Muscle layer of duodenum (tissue), 2 donors: Measurements from ENCODE around the gene CNDP1.
"Not testable (repeated sequence)": the region's sequence is repeated elsewhere in the genome, so short reads cannot be mapped to it uniquely, and the experiment has no call there.

Experiments used
- H3K27ac ChIP-seq: one replicate; pipeline ENCODE4 v1.7.0; 2013; ENCODE audit warnings: mild to moderate bottlenecking, low read length
- H3K27me3 ChIP-seq: one replicate; pipeline ENCODE4 v1.7.0; 2013; ENCODE audit warnings: low read depth, mild to moderate bottlenecking, control low read depth, low read length
- H3K36me3 ChIP-seq, 2 donors: one replicate each; pipeline ENCODE4 v1.7.0; 2013; ENCODE audit warnings: low read length in 2 of 2, control low read depth in 1 of 2, mild to moderate bottlenecking in 1 of 2; ENCODE audit not compliant: insufficient read depth in 2 of 2, control insufficient read depth in 1 of 2
- H3K4me1 ChIP-seq, 2 donors: one replicate each; pipeline ENCODE4 v1.7.0; 2013; ENCODE audit warnings: low read length in 2 of 2, mild to moderate bottlenecking in 2 of 2, control low read depth in 1 of 2, moderate library complexity in 1 of 2; ENCODE audit not compliant: insufficient read depth in 2 of 2, control insufficient read depth in 1 of 2
- H3K4me3 ChIP-seq, 2 donors: one replicate each; pipeline ENCODE4 v1.7.0; 2013; ENCODE audit warnings: low read length in 2 of 2, low read depth in 1 of 2, mild to moderate bottlenecking in 1 of 2
- H3K9me3 ChIP-seq, 2 donors: one replicate each; pipeline ENCODE4 v1.7.0; 2013; ENCODE audit warnings: low read length in 2 of 2, control low read depth in 1 of 2, mild to moderate bottlenecking in 1 of 2; ENCODE audit not compliant: control insufficient read depth in 1 of 2
- donor health status: healthy.

CNDP1 gene

DNA sequence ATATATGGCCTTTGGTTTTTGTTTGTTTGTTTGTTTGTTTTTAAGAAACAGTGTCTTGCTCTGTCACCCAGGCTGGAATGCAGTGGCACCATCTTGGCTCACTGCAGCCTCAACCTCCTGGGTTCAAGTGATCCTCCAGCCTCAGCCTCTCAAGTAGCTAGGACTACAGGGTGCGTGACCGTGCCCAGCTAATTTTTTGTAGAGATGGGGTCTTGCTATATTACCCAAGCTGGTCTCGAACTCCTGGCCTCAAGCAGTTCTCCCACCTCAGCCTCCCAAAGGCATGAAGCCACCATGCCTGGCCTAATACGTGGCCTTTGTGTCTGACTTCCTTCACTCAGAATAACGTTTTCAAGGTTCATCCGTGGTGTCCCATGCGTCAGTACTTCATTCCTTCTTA is 9.4 kb upstream of the CNDP1 start:
- H3K27ac ChIP-seq: not testable (repeated sequence)

DNA sequence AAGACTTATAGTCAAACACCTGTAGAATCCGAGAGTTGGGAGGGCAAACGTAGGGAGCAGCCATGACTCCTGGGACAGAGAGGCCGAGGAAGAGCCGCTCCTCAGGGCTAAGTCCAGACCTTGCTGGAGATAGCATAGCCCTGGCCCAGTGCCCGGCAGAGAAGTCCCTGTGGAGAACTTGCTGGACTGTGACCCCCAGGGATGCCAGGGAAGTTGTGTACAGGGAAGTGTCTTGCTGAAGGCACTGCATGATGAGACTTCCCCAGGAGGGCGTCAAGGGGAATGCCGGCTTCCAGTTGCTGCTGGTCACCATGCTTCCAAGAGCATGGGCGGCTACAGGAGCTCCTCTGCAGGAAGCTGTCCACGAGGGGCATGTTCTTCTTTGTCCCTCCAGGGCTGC is 8.6 kb upstream of the CNDP1 start:
- no peaks in the 10 kb centered on the region for H3K9me3 ChIP-seq
- H3K27ac ChIP-seq: no peak overlapping the region
- no peaks in the 10 kb centered on the region for H3K27me3 ChIP-seq
- H3K36me3 ChIP-seq: peaks cover 4% of the 10 kb centered on the region in 2 donors
- no peak overlapping the region for H3K4me3 ChIP-seq
- peaks cover 5 to 12% of the 10 kb centered on the region in 2 donors for H3K4me1 ChIP-seq

More for the DNA sequence above, 9.4 kb upstream of the CNDP1 start:
- H3K9me3 ChIP-seq, H3K4me3 ChIP-seq, H3K27me3 ChIP-seq: not testable (repeated sequence)
- Histone ChIP-seq H3K4me1 (peaks cover 5 to 12% of the 10 kb centered on the region in 2 donors), H3K36me3 (peaks cover 9 to 12% of the 10 kb centered on the region in 2 donors)

DNA sequence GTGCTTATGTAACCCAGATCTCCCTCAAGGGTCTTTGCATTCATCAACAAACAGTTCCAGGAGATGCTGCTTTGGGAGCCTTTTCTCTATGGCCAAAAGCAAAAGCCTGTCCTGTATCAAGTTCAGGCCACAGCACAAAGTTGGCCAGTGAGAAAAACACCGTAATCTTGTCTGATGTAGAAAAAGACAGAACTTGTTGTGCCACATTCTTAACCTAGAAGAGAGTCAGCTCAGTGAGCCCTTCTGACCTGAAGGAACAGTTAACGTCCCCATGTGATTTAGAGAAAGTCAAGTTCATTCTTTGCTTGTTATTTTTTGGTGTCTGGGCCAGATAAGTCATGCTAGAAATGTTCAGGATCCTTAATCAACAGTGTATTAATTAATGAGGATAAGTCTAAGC is 7.8 kb upstream of the CNDP1 start:
- Histone ChIP-seq H3K27ac (no peak overlapping the region), H3K4me3 (no peak overlapping the region), H3K4me1 (peaks cover 5 to 12% of the 10 kb centered on the region in 2 donors)

DNA sequence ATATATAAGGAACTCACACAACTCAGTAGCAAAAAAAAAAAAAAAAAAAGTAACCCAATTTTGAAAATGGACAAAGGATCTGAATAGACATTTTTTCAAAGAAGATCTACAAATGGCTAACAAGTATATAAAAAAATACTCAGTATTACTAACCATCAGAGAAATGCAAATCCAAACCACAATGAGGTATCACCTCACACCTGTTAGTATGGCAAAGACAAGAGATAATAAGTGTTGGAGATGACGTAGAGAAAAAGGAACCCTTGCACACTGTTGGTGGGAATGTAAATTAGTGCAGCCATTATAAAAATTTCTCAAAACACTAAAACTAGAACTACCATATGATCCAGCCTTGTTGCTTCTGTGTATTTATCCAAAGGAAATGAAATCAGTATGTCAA is 5.8 kb upstream of the CNDP1 start:
- H3K27me3 ChIP-seq: no peaks in the 10 kb centered on the region
- no peaks in the 10 kb centered on the region for H3K36me3 ChIP-seq
- peaks cover 5 to 7% of the 10 kb centered on the region in 2 donors for H3K4me1 ChIP-seq
- no peaks in the 10 kb centered on the region for H3K9me3 ChIP-seq
- no peak overlapping the region for H3K4me3 ChIP-seq
- H3K27ac ChIP-seq: no peak overlapping the region

More for the DNA sequence above, 7.8 kb upstream of the CNDP1 start:
- Histone ChIP-seq H3K27me3 (no peaks in the 10 kb centered on the region), H3K36me3 (no peaks in the 10 kb centered on the region), H3K9me3 (no peaks in the 10 kb centered on the region)

DNA sequence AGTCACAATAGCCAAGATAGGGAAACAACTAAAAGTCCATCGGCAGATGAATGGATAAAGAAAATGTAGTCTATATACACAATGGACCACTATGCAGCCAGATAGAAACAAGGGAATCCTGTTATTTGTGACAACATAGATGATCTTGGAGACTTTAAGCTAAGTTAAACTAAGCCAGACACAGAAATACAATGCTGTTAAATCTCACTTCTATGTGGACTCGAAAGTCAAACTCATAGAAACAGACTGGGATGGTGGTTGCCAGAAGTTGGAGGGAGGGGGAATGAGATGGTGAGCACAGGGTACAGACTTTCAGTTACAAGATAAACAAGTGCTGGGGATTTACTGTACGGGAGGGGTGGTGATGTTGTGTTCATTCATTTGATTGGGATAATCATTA is 5.4 kb upstream of the CNDP1 start:
- Histone ChIP-seq H3K27me3 (no peaks in the 10 kb centered on the region), H3K36me3 (no peaks in the 10 kb centered on the region), H3K27ac (no peak overlapping the region)

DNA sequence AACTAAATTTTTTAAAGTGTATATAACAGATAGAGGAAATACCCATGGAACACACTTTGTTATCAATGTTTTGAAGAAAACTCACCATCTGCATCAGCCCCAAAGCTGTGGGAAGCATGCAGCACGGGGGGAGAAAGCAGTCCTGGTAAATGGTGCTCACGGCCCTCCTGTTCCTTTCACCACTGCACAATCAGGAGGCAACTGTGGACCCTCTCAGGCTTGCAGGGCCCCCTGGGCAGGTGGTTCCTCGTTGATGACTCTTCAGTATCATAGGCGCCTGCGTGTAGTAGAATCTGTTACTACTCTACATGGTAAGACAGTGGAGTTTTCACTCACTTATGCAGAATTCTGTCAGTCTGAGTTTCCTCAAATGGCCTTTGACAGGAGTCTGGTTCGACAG is 4.9 kb upstream of the CNDP1 start:
- Histone ChIP-seq H3K4me3 (no peak overlapping the region), H3K27ac (no peak overlapping the region)

More for the DNA sequence above, 5.4 kb upstream of the CNDP1 start:
- no peak overlapping the region for H3K4me3 ChIP-seq
- no peaks in the 10 kb centered on the region for H3K9me3 ChIP-seq
- peaks cover 2 to 3% of the 10 kb centered on the region in 2 donors for H3K4me1 ChIP-seq

DNA sequence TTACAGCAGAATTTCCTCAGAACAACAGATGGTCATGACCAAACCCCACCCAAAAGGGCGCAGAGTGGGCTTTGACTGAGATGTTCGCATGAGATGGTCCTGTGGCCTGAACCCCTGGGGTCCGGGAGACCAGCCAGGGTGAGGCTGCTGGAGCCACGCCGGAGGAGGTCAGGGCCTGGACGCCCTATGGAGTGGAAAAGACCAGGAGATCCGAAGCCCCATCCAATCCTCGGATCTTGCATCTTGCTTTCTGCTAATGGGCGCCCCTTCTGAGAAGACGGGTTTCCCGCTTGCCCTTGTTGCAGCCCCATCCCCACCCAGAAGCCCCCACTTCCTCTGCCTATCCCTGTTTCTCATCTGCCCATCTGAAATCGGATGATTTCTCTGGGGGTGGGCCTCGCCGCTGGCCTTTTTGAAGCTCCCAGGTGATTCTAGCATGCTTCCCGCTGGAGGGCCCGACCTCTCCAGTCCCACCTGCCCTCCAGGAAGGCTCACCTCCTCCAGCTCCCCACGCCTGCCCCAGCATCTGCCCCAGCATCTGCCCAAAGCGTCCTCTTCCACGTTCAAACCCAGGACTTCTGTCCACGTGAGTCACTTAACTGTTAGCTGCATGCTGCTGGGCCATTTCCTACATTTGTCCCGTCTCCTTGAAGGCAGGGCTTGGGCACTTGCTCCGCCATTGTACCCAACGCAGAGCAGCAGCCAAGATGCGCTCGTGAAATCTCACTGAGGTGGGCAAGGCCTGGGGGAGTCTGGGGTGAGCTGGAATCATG is 4.3 kb upstream of the CNDP1 start:
- no peaks in the 10 kb centered on the region for H3K27me3 ChIP-seq
- H3K36me3 ChIP-seq: no peaks in the 10 kb centered on the region
- no peaks in the 10 kb centered on the region for H3K9me3 ChIP-seq
- H3K27ac ChIP-seq: no peak overlapping the region
- no peaks in the 10 kb centered on the region for H3K4me1 ChIP-seq
- H3K4me3 ChIP-seq: no peak overlapping the region

More for the DNA sequence above, 4.9 kb upstream of the CNDP1 start:
- H3K36me3 ChIP-seq: no peaks in the 10 kb centered on the region
- no peaks in the 10 kb centered on the region for H3K4me1 ChIP-seq
- H3K27me3 ChIP-seq: no peaks in the 10 kb centered on the region
- no peaks in the 10 kb centered on the region for H3K9me3 ChIP-seq

DNA sequence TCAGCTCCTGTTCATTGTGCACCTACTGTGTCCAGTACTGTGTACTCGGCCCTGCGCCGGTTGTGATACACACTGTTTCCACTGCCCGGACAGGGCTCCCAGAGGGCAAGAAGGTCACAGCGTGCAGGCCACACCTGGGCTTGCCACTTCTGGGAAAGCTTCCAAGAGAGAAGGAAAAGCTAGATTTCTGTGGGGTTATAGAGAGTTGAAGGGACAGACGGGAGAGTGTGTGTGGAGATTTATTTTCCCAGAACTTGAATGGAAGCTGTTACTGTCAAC is 3.8 kb upstream of the CNDP1 start:
- no peaks in the 10 kb centered on the region for H3K4me1 ChIP-seq
- H3K9me3 ChIP-seq: no peaks in the 10 kb centered on the region
- no peaks in the 10 kb centered on the region for H3K36me3 ChIP-seq
- no peak overlapping the region for H3K4me3 ChIP-seq
- no peaks in the 10 kb centered on the region for H3K27me3 ChIP-seq
- no peak overlapping the region for H3K27ac ChIP-seq

DNA sequence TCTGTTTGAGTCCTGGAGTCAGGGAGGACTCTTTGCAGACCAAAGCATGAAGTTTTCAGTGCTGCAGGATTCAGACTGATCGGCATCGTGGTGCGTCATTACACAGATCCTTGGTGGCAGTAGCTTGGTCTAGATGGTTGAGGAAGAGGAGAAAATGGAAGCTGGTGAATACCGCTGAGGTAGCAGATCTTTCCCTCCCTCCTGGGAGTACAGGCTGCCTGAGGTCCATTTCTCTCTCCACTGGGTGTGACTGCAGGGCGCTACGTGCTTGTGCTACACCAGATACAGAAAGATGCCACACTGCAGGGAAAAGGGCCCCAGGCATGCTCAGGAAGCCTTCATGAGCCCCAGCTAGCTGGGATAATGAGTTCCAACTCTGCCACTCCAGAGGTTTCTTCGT is 3.3 kb upstream of the CNDP1 start:
- no peaks in the 10 kb centered on the region for H3K9me3 ChIP-seq
- H3K4me3 ChIP-seq: no peak overlapping the region
- no peaks in the 10 kb centered on the region for H3K36me3 ChIP-seq
- no peak overlapping the region for H3K27ac ChIP-seq
- H3K4me1 ChIP-seq: no peaks in the 10 kb centered on the region
- H3K27me3 ChIP-seq: no peaks in the 10 kb centered on the region

DNA sequence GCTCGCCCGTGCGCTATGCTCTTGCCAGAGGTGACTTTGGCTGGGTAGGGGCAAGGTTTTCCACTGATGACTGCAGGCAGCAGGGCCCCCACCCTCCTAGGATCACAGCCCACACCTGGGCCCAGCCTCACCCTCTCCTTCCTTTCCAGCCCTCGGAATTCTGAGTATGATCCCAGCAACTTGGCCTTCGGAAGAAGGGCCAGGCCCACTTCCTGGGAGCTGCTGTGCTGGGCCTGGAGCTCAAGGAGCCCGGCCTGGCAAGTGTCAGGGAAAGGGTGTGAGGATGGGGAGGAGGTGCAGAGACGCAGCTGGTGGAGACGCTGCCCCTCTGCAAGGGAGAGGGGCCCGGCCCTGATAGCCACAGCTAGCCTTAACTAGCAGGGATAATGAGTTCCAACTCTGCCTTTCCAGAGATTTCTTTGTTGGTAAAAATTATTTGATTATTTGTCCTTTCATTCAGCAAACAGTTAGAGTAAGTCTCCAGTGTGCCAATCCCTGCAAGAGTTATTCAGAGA is 1.7 kb upstream of the CNDP1 start:
- Histone ChIP-seq H3K4me1 (no peaks in the 10 kb centered on the region), H3K4me3 (no peak overlapping the region), H3K27me3 (no peaks in the 10 kb centered on the region), H3K27ac (no peak overlapping the region), H3K36me3 (no peaks in the 10 kb centered on the region), H3K9me3 (no peaks in the 10 kb centered on the region)

DNA sequence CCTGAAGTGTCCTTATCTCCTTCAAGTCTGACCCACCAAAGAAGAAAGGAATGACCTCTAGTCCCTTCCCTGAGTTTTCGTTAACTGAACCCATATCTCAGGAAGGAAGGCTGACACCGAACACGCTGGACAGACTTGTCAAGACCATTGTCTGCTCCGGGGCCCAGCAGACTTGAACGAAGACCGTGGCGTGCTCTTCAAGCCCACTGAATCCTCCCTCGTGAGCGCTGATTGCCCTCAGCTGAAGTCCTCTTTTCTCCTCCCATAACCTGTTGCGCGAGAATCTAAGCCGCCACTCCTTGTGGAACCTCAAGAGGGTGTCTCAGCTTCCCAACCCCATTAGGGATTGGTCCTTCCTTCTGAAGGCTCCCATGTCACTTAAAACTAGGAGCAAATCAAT is 634 bp upstream of the CNDP1 start:
- no peaks in the 10 kb centered on the region for H3K4me1 ChIP-seq
- H3K9me3 ChIP-seq: no peaks in the 10 kb centered on the region
- no peak overlapping the region for H3K4me3 ChIP-seq
- H3K36me3 ChIP-seq: no peaks in the 10 kb centered on the region
- no peaks in the 10 kb centered on the region for H3K27me3 ChIP-seq
- H3K27ac ChIP-seq: no peak overlapping the region
